CD4-positive, alpha-beta T cell (primary cell): Measurements from ENCODE around the gene TOR1B. TPM values are rescaled to one million over a fixed set of nuclear protein-coding genes. Genes with fewer than 3 reads are reported as not detected.
A peak's percentile ranks its signal among the peaks of the same experiment; 100 is the strongest.

Experiments
- ATAC-seq: fragments of 200-7000 bp; cut with Tn5 transposase; one replicate; pipeline ENCODE4 v1.10.0; 2022; ENCODE audit warnings: mild to moderate bottlenecking; ENCODE audit not compliant: poor library complexity
- CTCF ChIA-PET: fragments of 350-600 bp; sonication (Branson Sonifier 250); formaldehyde crosslinking; loops from one replicate; lab custom pipeline; 2021; ENCODE audit warnings: antibody characterized with exemption, inconsistent platforms; lab: Charles Lee
- POLR2A ChIA-PET: fragments of 350-600 bp; sonication (Branson Sonifier 250); formaldehyde crosslinking; loops from one replicate; lab custom pipeline; 2021; ENCODE audit warnings: antibody characterized with exemption, inconsistent platforms; lab: Charles Lee
- DNase-seq, 14 experiments: peaks; one replicate each; pipeline ENCODE4 v3.0.0-alpha.2; 2013 to 2020; ENCODE audit warnings: mixed read lengths in 2 of 14
- H3K27ac ChIP-seq, 2 donors: one replicate each; pipeline versions ENCODE4 v1.5.1 to v1.7.0; 2013; ENCODE audit warnings: low read length in 2 of 2, low read depth in 1 of 2, mild to moderate bottlenecking in 1 of 2
- H3K27me3 ChIP-seq, 2 experiments: 1 replicate in 1 of 2; 2 replicates in 1 of 2; pipeline versions ENCODE4 v1.6.1 to v1.7.0; 2013; ENCODE audit warnings: low read length in 2 of 2, control low read depth in 1 of 2, mild to moderate bottlenecking in 1 of 2, moderate library complexity in 1 of 2; ENCODE audit not compliant: insufficient read depth in 2 of 2, control insufficient read depth in 1 of 2
- H3K36me3 ChIP-seq: one replicate; pipeline ENCODE4 v1.6.1; 2013; ENCODE audit warnings: low read length, control low read depth; ENCODE audit not compliant: insufficient read depth
- H3K4me1 ChIP-seq: one replicate; pipeline ENCODE4 v1.6.1; 2013; ENCODE audit warnings: low read length, control low read depth; ENCODE audit not compliant: insufficient read depth
- H3K4me3 ChIP-seq: one replicate; pipeline ENCODE4 v1.5.1; 2013; ENCODE audit warnings: mild to moderate bottlenecking, low read length, moderate library complexity
- H3K9me3 ChIP-seq, 2 experiments: 1 replicate in 1 of 2; 2 replicates in 1 of 2; pipeline versions ENCODE4 v1.6.1 to v1.7.0; 2013; ENCODE audit warnings: low read length in 2 of 2, mild to moderate bottlenecking in 2 of 2, control low read depth in 1 of 2, moderate library complexity in 1 of 2; ENCODE audit not compliant: control insufficient read depth in 1 of 2, insufficient read depth in 1 of 2
- H3K27ac Mint-ChIP-seq: one replicate; pipeline ENCODE4 v1.8.0; 2020; ENCODE audit warnings: mixed read lengths
- H3K27me3 Mint-ChIP-seq: one replicate; pipeline ENCODE4 v1.8.0; 2021; ENCODE audit warnings: mixed read lengths
- H3K36me3 Mint-ChIP-seq: one replicate; pipeline ENCODE4 v1.8.0; 2021; ENCODE audit warnings: low read depth, mixed read lengths
- H3K4me1 Mint-ChIP-seq: one replicate; pipeline ENCODE4 v1.8.0; 2021; ENCODE audit warnings: low read depth, mixed read lengths
- H3K4me3 Mint-ChIP-seq: one replicate; pipeline ENCODE4 v1.8.0; 2020; ENCODE audit warnings: mild to moderate bottlenecking, mixed read lengths
- H3K9me3 Mint-ChIP-seq: one replicate; pipeline ENCODE4 v1.8.0; 2020; ENCODE audit warnings: mixed read lengths
- intact Hi-C, 2 experiments: fragments of 100-400 bp; cut with DNase I in 1 of 2; cut with micrococcal nuclease in 1 of 2; formaldehyde crosslinking; loops; one replicate each; pipeline versions ENCODE4 v1.15.1 to v1.9.0; 2023 to 2025; cut with DNase I, micrococcal nuclease
- total RNA-seq, 174 experiments: library from RNA in 2 of 174; stranded (reverse) in 2 of 174; gene quantifications; one replicate each; pipeline ENCODE4 v1.2.3 and lab custom pipeline; 2021 to 2026
- TF ChIP-seq, protein P1 (sequence below): fragments of 200-600 bp; IDR thresholded peaks from one replicate; pipeline ENCODE4 v1.8.0; 2022; ENCODE audit warnings: antibody characterized with exemption, mild to moderate bottlenecking

Gene TOR1B
- total RNA-seq, 2 experiments from 2014 or later: 13.4 to 15.1 TPM

DNA sequence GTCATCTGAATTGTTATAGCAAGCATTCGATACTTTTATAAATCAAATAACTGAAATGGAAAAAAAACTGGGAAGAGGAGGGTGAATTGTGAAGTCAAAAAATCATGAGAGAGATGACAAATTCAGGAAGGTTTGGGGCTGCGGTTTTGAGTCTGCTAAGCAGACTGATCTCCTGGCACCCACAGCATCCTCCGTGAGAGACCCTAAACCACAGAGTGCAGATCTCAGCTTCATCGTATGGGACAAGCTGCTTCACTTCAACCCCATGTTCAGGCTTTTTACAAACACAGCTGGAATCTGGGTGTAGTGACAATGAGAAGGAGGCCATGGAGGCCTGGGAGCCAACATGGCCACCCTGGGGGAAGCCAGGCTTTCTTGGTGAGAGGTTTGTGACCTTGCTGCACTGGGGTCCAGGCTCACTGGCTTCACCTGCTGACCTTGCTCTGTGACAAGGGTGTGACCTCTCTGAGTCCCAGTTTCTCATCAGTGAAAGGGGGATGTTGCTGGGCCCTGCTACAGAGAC is 51.7 kb downstream of the TOR1B start:
- CTCF ChIA-PET: no interaction called here
- peaks cover 55% of the 10 kb centered on the region for H3K4me1 ChIP-seq
- TF ChIP-seq, protein P1, sequence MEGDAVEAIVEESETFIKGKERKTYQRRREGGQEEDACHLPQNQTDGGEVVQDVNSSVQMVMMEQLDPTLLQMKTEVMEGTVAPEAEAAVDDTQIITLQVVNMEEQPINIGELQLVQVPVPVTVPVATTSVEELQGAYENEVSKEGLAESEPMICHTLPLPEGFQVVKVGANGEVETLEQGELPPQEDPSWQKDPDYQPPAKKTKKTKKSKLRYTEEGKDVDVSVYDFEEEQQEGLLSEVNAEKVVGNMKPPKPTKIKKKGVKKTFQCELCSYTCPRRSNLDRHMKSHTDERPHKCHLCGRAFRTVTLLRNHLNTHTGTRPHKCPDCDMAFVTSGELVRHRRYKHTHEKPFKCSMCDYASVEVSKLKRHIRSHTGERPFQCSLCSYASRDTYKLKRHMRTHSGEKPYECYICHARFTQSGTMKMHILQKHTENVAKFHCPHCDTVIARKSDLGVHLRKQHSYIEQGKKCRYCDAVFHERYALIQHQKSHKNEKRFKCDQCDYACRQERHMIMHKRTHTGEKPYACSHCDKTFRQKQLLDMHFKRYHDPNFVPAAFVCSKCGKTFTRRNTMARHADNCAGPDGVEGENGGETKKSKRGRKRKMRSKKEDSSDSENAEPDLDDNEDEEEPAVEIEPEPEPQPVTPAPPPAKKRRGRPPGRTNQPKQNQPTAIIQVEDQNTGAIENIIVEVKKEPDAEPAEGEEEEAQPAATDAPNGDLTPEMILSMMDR: no peak
- H3K9me3 Mint-ChIP-seq: no peaks in the 10 kb centered on the region
- peaks cover 94% of the 10 kb centered on the region for H3K36me3 Mint-ChIP-seq
- intact Hi-C loops: no loop called here
- H3K36me3 ChIP-seq: peaks cover 96% of the 10 kb centered on the region
- DNase-seq (peak in 5 of 14 experiments; percentile 33 to 56 (median 46)), ATAC-seq (peak; percentile 75)
- peaks cover 54% of the 10 kb centered on the region for H3K4me1 Mint-ChIP-seq
- POLR2A ChIA-PET: interaction anchor here (0.6 to 1.4 kb wide), 5 partner anchors 11 to 108 kb away, joined by 3 to 4 read pairs (median 3); no protein-coding TSS in a partner anchor
- H3K27me3 ChIP-seq: no peaks in the 10 kb centered on the region
- H3K27me3 Mint-ChIP-seq: no peaks in the 10 kb centered on the region
- no peaks in the 10 kb centered on the region for H3K9me3 ChIP-seq
- H3K27ac ChIP-seq: no peak overlapping the region
- no peak overlapping the region for H3K4me3 ChIP-seq
- peak overlapping the region; percentile 75 for H3K27ac Mint-ChIP-seq
- peak overlapping the region; percentile 43 for H3K4me3 Mint-ChIP-seq

DNA sequence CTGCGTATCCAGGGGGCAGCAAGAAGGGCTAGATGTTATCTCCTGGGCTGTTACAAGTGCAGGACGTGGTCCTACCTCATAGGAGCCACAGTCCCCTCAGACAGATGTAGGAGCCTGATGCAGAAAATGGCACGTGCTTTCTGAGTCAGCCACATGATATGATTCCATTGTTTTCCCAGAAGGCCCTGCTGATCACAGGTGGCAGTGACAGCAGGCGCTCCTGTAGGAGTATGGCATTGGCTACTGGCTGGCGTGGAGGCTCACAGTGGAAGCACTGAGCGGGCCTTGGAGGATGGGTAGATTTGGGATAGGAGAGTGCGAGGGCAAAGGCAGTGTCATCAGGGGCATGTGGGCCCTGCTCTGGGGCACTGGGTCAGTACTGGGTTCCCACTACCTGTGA is 54.2 kb downstream of the TOR1B start:
- DNase-seq: no peak
- H3K4me1 Mint-ChIP-seq: peaks cover 51% of the 10 kb centered on the region
- TF ChIP-seq, protein P1: no peak
- no peaks in the 10 kb centered on the region for H3K27me3 ChIP-seq
- peaks cover 88% of the 10 kb centered on the region for H3K36me3 Mint-ChIP-seq
- H3K9me3 Mint-ChIP-seq: no peaks in the 10 kb centered on the region
- no peak overlapping the region for H3K27ac ChIP-seq
- intact Hi-C loops: no loop called here
- H3K9me3 ChIP-seq: no peaks in the 10 kb centered on the region
- ChIA-PET POLR2A (no interaction called here), CTCF (no interaction called here)
- no peak overlapping the region for H3K4me3 Mint-ChIP-seq
- no peak for ATAC-seq
- H3K4me1 ChIP-seq: peaks cover 80% of the 10 kb centered on the region
- no peaks in the 10 kb centered on the region for H3K27me3 Mint-ChIP-seq
- H3K36me3 ChIP-seq: peaks cover 93% of the 10 kb centered on the region
- H3K27ac Mint-ChIP-seq: peak overlapping the region; percentile 69
- H3K4me3 ChIP-seq: no peak overlapping the region

DNA sequence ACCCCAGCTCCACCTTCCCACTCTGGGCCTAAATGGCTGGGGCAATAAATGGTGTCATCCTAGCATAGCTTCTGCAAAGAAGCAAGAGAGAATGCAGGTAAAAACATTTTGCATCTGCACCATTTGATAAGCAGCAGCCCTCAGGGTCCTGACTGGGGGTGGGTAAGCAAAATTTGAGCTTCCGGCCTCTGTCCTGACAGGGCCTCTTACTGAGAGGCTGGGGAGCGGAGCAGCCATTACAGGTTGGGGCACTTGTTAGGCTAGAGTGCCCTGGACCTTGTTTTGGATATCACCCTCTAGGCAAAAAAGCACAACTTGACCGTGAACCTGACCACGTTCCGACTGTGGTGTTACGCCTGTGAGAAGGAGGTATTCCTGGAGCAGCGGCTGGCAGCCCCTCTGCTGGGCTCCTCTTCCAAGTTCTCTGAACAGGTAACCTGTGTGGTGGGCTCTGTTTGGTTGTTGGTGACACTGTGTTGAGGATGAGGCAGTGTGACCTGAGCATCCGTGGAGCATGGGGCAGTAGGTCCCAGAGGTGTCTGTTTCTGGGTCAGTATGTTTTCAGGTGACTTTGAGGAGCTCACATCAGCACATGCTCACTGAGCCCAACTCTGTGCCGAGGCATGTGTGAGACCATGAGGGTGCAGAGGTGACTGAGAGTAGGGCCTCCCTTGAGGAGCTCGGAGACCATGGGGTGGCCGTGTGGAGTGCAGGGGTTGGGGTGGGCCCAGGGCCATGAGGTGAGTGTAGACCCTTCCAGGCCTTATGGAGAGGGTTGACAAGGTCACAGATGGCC is 55.4 kb downstream of the TOR1B start:
- no peak for ATAC-seq
- no peak overlapping the region for H3K4me3 ChIP-seq
- Mint-ChIP-seq H3K27me3 (no peaks in the 10 kb centered on the region), H3K27ac (peak overlapping the region; percentile 56), H3K4me1 (peaks cover 52% of the 10 kb centered on the region), H3K4me3 (no peak overlapping the region), H3K9me3 (no peaks in the 10 kb centered on the region), H3K36me3 (peaks cover 83% of the 10 kb centered on the region)
- no peak overlapping the region for H3K27ac ChIP-seq
- POLR2A ChIA-PET: no interaction called here
- H3K4me1 ChIP-seq: peaks cover 84% of the 10 kb centered on the region
- TF ChIP-seq, protein P1: no peak
- intact Hi-C loops: no loop called here
- no peak for DNase-seq
- H3K36me3 ChIP-seq: peaks cover 81% of the 10 kb centered on the region
- CTCF ChIA-PET: interaction anchor here (0.6 kb wide), 1 partner anchor 32 kb away, joined by 4 read pairs; no protein-coding TSS in a partner anchor
- no peaks in the 10 kb centered on the region for H3K27me3 ChIP-seq
- H3K9me3 ChIP-seq: no peaks in the 10 kb centered on the region

Other genes with a start within 250 kb of the TOR1B start
- gene C9orf50, start 182.1 kb upstream of the TOR1B start, total RNA-seq: not detected
- gene NTMT1, start 177.0 kb upstream of the TOR1B start, total RNA-seq: 10 to 100 TPM; 50.7 to 52.5 TPM
- 10 to 100 TPM; 28.5 to 29.3 TPM for gene ASB6, start 161.0 kb upstream of the TOR1B start, total RNA-seq
- not detected for gene PRRX2, start 137.5 kb upstream of the TOR1B start, total RNA-seq
- gene PTGES, start 50.1 kb upstream of the TOR1B start, total RNA-seq: under 1 TPM; 0.25 to 0.38 TPM
- gene TOR1A, start 21.0 kb downstream of the TOR1B start, total RNA-seq: 10 to 100 TPM; 12.6 to 13.9 TPM
- gene C9orf78, start 32.1 kb downstream of the TOR1B start, total RNA-seq: 100 to 1,000 TPM; 145 to 159 TPM
- 10 to 100 TPM; 80.4 to 80.9 TPM for gene USP20, start 32.3 kb downstream of the TOR1B start, total RNA-seq
- gene FNBP1, start 240.0 kb downstream of the TOR1B start, total RNA-seq: 100 to 1,000 TPM; 166 to 181 TPM